ENCODE results near the gene NKX6-1. TPM values are rescaled to one million over a fixed set of nuclear protein-coding genes. Genes with fewer than 3 reads are reported as not detected.

Gene NKX6-1
- total RNA-seq, 2 experiments from 2014 or later: not detected

DNA sequence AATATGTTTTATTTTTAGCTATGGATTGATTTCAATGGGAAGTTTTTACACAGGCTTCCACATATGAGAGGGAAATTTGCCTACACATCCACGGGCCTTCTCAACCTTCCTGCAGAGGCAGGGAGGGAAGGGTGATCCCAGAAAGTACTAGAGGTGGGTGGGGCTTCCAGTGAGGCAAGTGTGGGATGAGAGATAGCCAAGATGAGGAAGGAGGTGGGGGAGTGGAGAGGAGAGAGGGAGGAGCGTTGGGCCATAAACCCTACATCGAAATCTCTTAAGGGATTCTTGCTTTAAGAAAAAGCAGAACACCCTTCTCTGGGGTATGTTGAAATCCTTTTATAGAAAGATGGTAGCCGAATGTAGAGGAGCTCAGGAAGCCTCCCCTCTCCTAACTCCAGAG, 19.0 kb downstream of the NKX6-1 start:
- Mint-ChIP-seq H3K4me3 (no peak overlapping the region), H3K36me3 (ENCODE audit: low read depth) (peaks cover 1% of the 10 kb centered on the region), H3K4me1 (ENCODE audit: low read depth) (peaks cover 9% of the 10 kb centered on the region), H3K27me3 (peaks cover 55% of the 10 kb centered on the region), H3K27ac (no peak overlapping the region), H3K9me3 (peaks cover 3% of the 10 kb centered on the region)
- no peak for ATAC-seq
- ChIA-PET POLR2A (no interaction called here), CTCF (no interaction called here)
- TF ChIP-seq, protein P1, sequence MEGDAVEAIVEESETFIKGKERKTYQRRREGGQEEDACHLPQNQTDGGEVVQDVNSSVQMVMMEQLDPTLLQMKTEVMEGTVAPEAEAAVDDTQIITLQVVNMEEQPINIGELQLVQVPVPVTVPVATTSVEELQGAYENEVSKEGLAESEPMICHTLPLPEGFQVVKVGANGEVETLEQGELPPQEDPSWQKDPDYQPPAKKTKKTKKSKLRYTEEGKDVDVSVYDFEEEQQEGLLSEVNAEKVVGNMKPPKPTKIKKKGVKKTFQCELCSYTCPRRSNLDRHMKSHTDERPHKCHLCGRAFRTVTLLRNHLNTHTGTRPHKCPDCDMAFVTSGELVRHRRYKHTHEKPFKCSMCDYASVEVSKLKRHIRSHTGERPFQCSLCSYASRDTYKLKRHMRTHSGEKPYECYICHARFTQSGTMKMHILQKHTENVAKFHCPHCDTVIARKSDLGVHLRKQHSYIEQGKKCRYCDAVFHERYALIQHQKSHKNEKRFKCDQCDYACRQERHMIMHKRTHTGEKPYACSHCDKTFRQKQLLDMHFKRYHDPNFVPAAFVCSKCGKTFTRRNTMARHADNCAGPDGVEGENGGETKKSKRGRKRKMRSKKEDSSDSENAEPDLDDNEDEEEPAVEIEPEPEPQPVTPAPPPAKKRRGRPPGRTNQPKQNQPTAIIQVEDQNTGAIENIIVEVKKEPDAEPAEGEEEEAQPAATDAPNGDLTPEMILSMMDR (IDR thresholded peaks at IDR 0.05): no peak
- intact Hi-C loops (cut with micrococcal nuclease): no loop called here
- DNase-seq: no peak

DNA sequence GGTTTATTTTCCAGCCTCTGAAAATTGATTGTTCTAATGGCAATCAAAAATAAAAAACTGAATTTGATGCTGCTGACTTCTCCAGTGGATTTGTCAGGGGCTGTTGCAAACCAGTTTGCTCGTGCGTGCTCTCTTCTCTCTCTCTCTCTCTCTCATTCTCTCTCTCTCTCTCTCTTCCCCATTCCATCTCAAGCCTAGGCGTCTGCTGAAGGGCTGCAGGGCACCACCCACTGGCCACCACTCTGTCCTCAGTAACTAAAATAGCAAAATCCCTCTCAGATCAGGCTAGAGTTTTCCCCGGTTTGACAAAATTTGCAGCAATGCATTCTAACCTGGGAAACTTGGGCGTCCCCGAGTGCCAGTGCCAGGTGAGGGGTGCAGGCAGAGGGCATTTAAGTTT, 19.4 kb downstream of the NKX6-1 start:
- no peak for ATAC-seq
- intact Hi-C loops (cut with micrococcal nuclease): no loop called here
- no peak overlapping the region for H3K4me3 Mint-ChIP-seq
- no peak for DNase-seq
- H3K36me3 Mint-ChIP-seq (ENCODE audit: low read depth): peaks cover 1% of the 10 kb centered on the region
- TF ChIP-seq, protein P1 (IDR thresholded peaks at IDR 0.05): no peak
- ChIA-PET POLR2A (no interaction called here), CTCF (no interaction called here)
- peaks cover 54% of the 10 kb centered on the region for H3K27me3 Mint-ChIP-seq
- no peak overlapping the region for H3K27ac Mint-ChIP-seq
- peaks cover 3% of the 10 kb centered on the region for H3K9me3 Mint-ChIP-seq
- peaks cover 9% of the 10 kb centered on the region for H3K4me1 Mint-ChIP-seq (ENCODE audit: low read depth)

DNA sequence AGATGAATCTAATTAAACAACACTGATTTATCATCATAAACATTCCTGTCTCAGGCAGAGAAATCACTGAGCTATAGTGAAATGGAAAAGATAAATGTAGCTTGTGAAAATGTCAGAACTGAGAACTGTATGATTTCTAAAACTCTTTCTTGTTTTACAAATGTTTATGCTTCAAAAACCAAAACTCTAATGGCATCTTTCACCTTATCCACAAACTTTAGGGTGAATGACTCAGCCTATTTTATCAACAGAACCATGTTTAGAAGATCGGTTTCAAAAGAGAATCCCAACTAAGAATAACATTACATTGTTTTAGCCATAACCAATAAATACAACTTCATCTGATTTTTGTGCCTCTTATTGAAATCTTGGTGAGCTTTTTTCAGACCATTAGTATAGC, 21.4 kb downstream of the NKX6-1 start:
- ChIA-PET POLR2A (no interaction called here), CTCF (interaction anchor here (2.3 kb wide), 1 partner anchor 26 kb away, joined by 10 read pairs; no protein-coding TSS in a partner anchor)
- TF ChIP-seq, protein P1 (IDR thresholded peaks at IDR 0.05): no peak

DNA sequence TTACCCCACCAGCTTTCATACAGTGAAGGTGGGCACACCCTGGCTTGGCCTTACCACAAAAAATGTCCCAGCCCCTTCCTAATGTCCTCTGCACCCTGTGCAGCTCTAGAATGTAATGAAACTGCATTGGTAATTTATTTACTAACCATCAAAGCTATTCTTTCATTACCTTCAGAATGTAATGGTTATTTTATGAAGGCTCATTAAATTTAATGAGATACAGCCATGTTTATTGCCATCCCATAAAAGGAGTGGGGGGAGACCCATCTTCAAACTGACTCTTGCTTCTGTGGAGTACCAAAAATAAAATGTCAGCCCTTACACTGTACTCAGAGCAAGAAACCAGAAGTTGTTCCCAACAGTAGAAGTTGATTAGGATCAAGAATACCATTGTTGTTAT, 25.0 kb downstream of the NKX6-1 start:
- TF ChIP-seq, protein P1 (IDR thresholded peaks at IDR 0.05): no peak
- no peaks in the 10 kb centered on the region for H3K4me1 Mint-ChIP-seq (ENCODE audit: low read depth)
- ChIA-PET POLR2A (no interaction called here), CTCF (no interaction called here)
- DNase-seq (no peak), ATAC-seq (no peak)
- intact Hi-C loops (cut with micrococcal nuclease): no loop called here
- no peaks in the 10 kb centered on the region for H3K36me3 Mint-ChIP-seq (ENCODE audit: low read depth)
- no peak overlapping the region for H3K27ac Mint-ChIP-seq
- no peaks in the 10 kb centered on the region for H3K9me3 Mint-ChIP-seq
- no peak overlapping the region for H3K4me3 Mint-ChIP-seq
- H3K27me3 Mint-ChIP-seq: peaks cover 10% of the 10 kb centered on the region

More for the DNA sequence above, 21.4 kb downstream of the NKX6-1 start:
- Mint-ChIP-seq H3K27ac (no peak overlapping the region), H3K9me3 (no peaks in the 10 kb centered on the region), H3K36me3 (ENCODE audit: low read depth) (peaks cover 1% of the 10 kb centered on the region), H3K4me1 (ENCODE audit: low read depth) (peaks cover 9% of the 10 kb centered on the region), H3K27me3 (peaks cover 42% of the 10 kb centered on the region), H3K4me3 (no peak overlapping the region)
- intact Hi-C loops (cut with micrococcal nuclease): no loop called here
- ATAC-seq: no peak
- no peak for DNase-seq

DNA sequence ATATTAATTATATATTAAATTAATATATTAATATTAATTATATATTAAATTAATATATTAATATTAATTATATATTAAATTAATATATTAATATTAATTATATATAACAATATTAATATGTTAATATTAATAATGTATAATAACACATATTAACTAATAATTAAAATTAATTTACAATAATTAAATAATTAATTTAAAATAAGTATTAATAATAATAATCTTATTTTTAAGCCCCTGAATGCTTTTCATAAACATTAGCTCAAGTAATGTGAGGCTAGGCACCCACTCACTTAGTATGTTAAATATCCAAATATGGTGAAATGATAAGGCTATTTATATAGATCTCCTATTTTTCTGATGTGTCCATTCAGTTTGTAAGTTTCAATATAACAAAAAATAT, 26.9 kb downstream of the NKX6-1 start:
- ATAC-seq (no peak), DNase-seq (no peak)
- TF ChIP-seq, protein P1 (IDR thresholded peaks at IDR 0.05): no peak
- no peaks in the 10 kb centered on the region for H3K36me3 Mint-ChIP-seq (ENCODE audit: low read depth)
- H3K9me3 Mint-ChIP-seq: no peaks in the 10 kb centered on the region
- ChIA-PET CTCF (interaction anchor here (1.7 kb wide), 1 partner anchor 19 kb away, joined by 4 read pairs; no protein-coding TSS in a partner anchor), POLR2A (no interaction called here)
- H3K27me3 Mint-ChIP-seq: peaks cover 6% of the 10 kb centered on the region
- H3K27ac Mint-ChIP-seq: no peak overlapping the region
- no peaks in the 10 kb centered on the region for H3K4me1 Mint-ChIP-seq (ENCODE audit: low read depth)
- no peak overlapping the region for H3K4me3 Mint-ChIP-seq
- intact Hi-C loops (cut with micrococcal nuclease): no loop called here

All from activated CD8-positive, alpha-beta T cell treated with anti-CD3 and anti-CD28 coated beads for 36 hours (primary cell).